ENCODE results near the gene TAF10.

Gene TAF10

DNA sequence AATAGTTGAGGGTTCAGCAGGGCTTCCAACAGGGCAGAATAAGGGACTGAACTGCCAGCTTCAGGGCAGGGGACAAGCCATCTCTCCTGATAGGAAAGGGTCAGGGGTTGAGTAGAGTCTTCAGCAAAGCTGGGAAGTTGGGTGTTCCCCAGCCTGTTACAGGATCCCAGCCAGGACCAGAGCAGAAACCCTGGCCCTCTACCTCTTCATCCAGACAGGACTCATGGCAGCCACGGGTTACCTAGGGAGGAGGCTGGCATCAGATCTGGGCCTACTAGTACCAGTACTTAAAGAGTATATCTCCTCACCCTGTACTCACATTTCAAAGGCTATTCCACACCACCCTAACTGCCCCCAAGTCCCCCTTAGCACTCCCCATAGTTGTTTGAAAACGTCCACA, 2.4 kb upstream of the TAF10 start:
- Histone ChIP-seq H3K27me3 (ENCODE audit: low read depth) (no peaks in the 10 kb centered on the region), H3K36me3 (replicated peaks) (peaks cover 25% of the 10 kb centered on the region), H3K9me3 (no peaks in the 10 kb centered on the region), H3K4me3 (no peak overlapping the region), H3K4me1 (peaks cover 11% of the 10 kb centered on the region)
- in situ Hi-C loops (cut with MboI; ENCODE audit: low sequenced_read_pairs), result loop anchor here (5.0 kb wide), 1 partner anchor 68 kb away; the partner anchor contains the start of gene MRPL17
- DNase-seq (ENCODE audit: low spot score in 2 of 2), result no peak

DNA sequence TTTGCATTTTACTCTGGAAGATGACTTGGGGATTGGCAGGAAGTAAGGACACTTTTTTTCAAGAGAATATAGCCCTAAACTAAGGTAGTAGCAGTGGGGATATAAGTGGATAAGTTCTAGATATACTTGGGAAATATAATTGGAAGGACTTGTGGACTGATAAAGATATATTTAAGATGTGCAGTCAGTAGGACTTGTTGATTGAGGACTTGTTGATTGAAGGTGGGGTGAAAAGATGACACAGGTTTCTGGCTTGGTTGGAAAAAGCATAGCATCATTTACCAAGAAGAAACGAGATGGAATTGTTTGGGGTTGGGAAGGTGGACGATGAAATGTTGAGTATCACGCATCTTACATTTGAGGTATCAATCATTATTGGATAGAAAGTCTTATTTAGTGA, 1.5 kb upstream of the TAF10 start:
- DNase-seq (ENCODE audit: low spot score in 2 of 2), result no peak
- no peaks in the 10 kb centered on the region for H3K27me3 ChIP-seq (ENCODE audit: low read depth)
- H3K4me1 ChIP-seq, result peaks cover 8% of the 10 kb centered on the region
- no peaks in the 10 kb centered on the region for H3K9me3 ChIP-seq
- in situ Hi-C loops (cut with MboI; ENCODE audit: low sequenced_read_pairs), result loop anchor here (5.0 kb wide), 1 partner anchor 69 kb away; the partner anchor contains the start of gene MRPL17
- H3K36me3 ChIP-seq (replicated peaks), result peaks cover 34% of the 10 kb centered on the region
- H3K4me3 ChIP-seq, result no peak overlapping the region

DNA sequence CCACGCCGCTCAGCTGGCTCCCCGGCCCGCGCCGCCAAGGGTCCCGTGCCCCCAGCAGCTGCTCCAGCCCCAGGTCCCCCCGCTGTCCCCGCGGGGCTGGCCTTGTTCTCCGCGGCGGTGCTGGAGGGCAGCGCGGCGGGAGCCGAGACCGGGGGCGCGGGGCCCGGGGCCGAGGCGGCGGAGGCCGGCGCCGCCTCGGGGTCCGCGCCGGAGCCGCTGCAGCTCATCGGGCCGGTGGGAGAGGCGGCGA, 128 bp downstream of the TAF10 start:
- peaks cover 47% of the 10 kb centered on the region for H3K36me3 ChIP-seq (replicated peaks)
- peak overlapping the region; percentile 64 for H3K4me3 ChIP-seq
- H3K27me3 ChIP-seq (ENCODE audit: low read depth), result no peaks in the 10 kb centered on the region
- H3K9me3 ChIP-seq, result no peaks in the 10 kb centered on the region
- no peak for DNase-seq (ENCODE audit: low spot score in 2 of 2)
- in situ Hi-C loops (cut with MboI; ENCODE audit: low sequenced_read_pairs), result loop anchor here (5.0 kb wide), 1 partner anchor 70 kb away; the partner anchor contains the start of gene MRPL17
- peaks cover 10% of the 10 kb centered on the region for H3K4me1 ChIP-seq

DNA sequence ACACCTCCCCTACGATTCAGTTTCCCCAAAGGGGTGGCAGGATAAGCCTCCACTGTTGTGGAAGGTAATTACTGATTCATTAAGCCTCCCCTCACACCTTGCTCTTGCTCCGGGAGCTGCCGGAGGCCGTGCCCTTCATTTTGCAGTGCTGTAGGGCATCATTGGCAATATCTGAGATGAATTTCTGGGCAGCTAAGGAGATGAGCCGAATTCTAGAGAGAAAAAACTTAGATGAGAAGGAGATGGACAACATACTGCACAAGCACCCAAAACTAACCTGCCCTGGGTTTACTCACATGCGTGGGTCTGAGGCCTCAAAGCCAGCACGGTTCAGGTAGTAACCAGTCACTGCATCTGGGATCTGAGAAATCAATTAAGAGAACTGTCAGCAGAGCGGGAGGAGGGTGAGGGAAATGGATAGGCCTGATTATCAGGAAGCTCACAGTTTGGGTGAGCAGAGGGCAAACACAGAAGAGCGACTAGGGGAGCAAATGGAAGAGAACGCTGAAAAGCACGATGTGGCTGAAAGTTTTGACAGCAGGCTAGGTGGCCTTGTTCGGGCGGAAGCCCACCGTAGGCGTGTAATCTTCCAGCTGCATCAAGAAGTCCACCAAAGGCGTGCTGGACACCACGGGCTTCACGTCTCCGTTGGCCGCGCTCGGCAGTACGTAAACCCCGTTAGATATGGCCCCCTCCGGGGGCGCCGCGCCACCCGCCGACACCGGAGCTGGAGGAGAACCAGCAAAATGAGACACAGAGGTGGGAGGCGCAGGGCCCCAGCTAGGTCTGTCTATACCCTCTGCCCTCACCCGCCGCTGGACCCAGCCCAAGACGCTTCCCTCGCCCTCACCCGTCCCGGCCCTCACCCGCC, 689 bp downstream of the TAF10 start:
- in situ Hi-C loops (cut with MboI; ENCODE audit: low sequenced_read_pairs), result loop anchor here (5.0 kb wide), 1 partner anchor 71 kb away; the partner anchor contains the start of gene MRPL17
- Histone ChIP-seq H3K27me3 (ENCODE audit: low read depth) (no peaks in the 10 kb centered on the region), H3K36me3 (replicated peaks) (peaks cover 50% of the 10 kb centered on the region), H3K9me3 (no peaks in the 10 kb centered on the region), H3K4me1 (peaks cover 15% of the 10 kb centered on the region), H3K4me3 (peak overlapping the region; percentile 64)
- peak in 1 of 2 experiments; percentile 41 for DNase-seq (ENCODE audit: low spot score in 2 of 2)

DNA sequence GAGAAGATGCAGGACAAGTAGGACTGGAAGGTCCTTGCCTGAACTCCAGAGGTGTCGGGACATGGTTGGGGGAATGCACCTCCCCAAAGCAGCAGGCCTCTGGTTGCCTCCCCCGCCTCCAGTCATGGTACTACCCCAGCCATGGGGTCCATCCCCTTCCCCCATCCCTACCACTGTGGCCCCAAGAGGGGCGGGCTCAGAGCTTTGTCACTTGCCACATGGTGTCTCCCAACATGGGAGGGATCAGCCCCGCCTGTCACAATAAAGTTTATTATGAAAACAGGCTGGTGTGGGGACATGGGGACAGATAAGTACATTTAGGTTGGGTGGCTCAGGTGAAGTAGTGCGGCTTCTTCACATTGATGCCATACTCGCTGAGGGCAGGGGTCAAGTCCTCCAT, 1.4 kb downstream of the TAF10 start:
- in situ Hi-C loops (cut with MboI; ENCODE audit: low sequenced_read_pairs), result loop anchor here (5.0 kb wide), 1 partner anchor 72 kb away; the partner anchor contains the start of gene MRPL17
- no peak overlapping the region; the same call in 1 of the 2 replicates for H3K4me3 ChIP-seq
- H3K36me3 ChIP-seq (replicated peaks), result peaks cover 47% of the 10 kb centered on the region

GRCh38 chr11:6609502-6610015, 2.5 kb downstream of the TAF10 start:
- peaks cover 28% of the 10 kb centered on the region for H3K4me1 ChIP-seq
- H3K9me3 ChIP-seq, result no peaks in the 10 kb centered on the region
- no peak overlapping the region for H3K4me3 ChIP-seq
- no peaks in the 10 kb centered on the region for H3K27me3 ChIP-seq (ENCODE audit: low read depth)
- H3K36me3 ChIP-seq (replicated peaks), result peaks cover 47% of the 10 kb centered on the region
- in situ Hi-C loops (cut with MboI; ENCODE audit: low sequenced_read_pairs), result loop anchor here (5.0 kb wide), 1 partner anchor 73 kb away; the partner anchor contains the start of gene MRPL17
- DNase-seq (ENCODE audit: low spot score in 2 of 2), result no peak

More for the DNA sequence above, 1.4 kb downstream of the TAF10 start:
- H3K27me3 ChIP-seq (ENCODE audit: low read depth), result no peaks in the 10 kb centered on the region
- H3K4me1 ChIP-seq, result peaks cover 19% of the 10 kb centered on the region
- no peak for DNase-seq (ENCODE audit: low spot score in 2 of 2)
- no peaks in the 10 kb centered on the region for H3K9me3 ChIP-seq

- Histone ChIP-seq H3K4me1 (peaks cover 28% of the 10 kb centered on the region), H3K36me3 (replicated peaks) (peaks cover 47% of the 10 kb centered on the region)
- in situ Hi-C loops (cut with MboI; ENCODE audit: low sequenced_read_pairs), result no loop called here
Observed at GRCh38 chr11:6608726-6609501, 3.1 kb downstream of the TAF10 start.

DNA sequence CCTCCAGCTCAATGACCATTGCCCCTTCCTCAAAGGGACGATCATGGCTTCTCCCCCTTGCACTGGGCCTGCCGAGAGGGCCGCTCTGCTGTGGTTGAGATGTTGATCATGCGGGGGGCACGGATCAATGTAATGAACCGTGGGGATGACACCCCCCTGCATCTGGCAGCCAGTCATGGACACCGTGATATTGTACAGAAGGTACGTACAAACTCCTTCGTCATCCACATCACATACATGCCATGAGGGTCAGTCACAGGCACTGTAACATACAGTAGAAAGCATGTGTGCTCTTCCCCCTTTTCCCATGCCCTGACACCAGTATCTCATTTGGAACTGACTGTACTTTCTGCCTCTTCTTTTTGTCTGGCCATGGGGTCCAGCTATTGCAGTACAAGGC, 4.0 kb downstream of the TAF10 start:
- H3K27me3 ChIP-seq (ENCODE audit: low read depth), result no peaks in the 10 kb centered on the region
- peaks cover 47% of the 10 kb centered on the region for H3K36me3 ChIP-seq (replicated peaks)
- in situ Hi-C loops (cut with MboI; ENCODE audit: low sequenced_read_pairs), result no loop called here
- peaks cover 28% of the 10 kb centered on the region for H3K4me1 ChIP-seq
- no peaks in the 10 kb centered on the region for H3K9me3 ChIP-seq
- no peak overlapping the region for H3K4me3 ChIP-seq
- no peak for DNase-seq (ENCODE audit: low spot score in 2 of 2)

More at GRCh38 chr11:6608726-6609501, 3.1 kb downstream of the TAF10 start:
- no peaks in the 10 kb centered on the region for H3K9me3 ChIP-seq
- no peak for DNase-seq (ENCODE audit: low spot score in 2 of 2)
- no peaks in the 10 kb centered on the region for H3K27me3 ChIP-seq (ENCODE audit: low read depth)
- H3K4me3 ChIP-seq, result no peak overlapping the region

GRCh38 chr11:6607190-6607795, 4.7 kb downstream of the TAF10 start:
- no peaks in the 10 kb centered on the region for H3K27me3 ChIP-seq (ENCODE audit: low read depth)
- H3K9me3 ChIP-seq, result no peaks in the 10 kb centered on the region
- no peak for DNase-seq (ENCODE audit: low spot score in 2 of 2)
- H3K36me3 ChIP-seq (replicated peaks), result peaks cover 47% of the 10 kb centered on the region
- in situ Hi-C loops (cut with MboI; ENCODE audit: low sequenced_read_pairs), result no loop called here
- H3K4me1 ChIP-seq, result peaks cover 28% of the 10 kb centered on the region
- H3K4me3 ChIP-seq, result no peak overlapping the region

DNA sequence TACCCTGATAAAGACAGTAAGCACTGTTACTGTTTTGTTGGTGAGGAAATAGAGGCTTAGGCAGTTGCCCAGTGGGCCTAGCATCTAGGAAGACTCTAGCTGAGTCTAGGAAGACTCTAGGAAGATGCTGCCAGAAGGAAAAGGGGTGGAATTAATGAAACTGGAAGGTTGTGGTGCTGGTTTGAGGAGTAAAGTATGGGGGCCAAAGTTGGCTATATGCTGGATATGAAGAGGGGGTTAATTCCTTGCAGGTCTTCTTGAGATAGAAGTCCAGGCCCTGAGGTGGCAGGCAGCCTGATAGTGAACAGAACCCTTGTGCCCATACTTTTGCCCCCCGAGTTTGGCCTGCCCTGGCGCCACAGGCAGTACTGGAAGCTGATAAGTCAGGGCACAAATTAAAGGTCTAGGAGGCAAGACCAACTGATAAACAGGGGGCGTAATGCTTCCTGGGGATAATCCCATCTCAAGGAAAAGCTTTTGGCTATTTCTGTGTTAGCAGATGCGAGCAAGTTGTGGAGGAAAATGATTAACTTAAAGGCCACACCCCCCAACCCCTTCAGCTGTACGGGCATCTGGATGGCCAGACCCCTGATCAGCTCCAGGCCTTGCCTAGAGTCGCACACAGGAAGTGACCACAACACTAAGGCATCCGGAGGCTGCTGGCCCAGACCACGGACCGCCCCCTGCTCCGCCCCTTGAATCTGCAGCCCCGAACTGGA, 5.4 kb downstream of the TAF10 start:
- Histone ChIP-seq H3K27me3 (ENCODE audit: low read depth) (no peaks in the 10 kb centered on the region), H3K4me3 (0 out of 2 replicates have a peak overlapping the region, but pooled peaks have one; percentile 5), H3K4me1 (peaks cover 31% of the 10 kb centered on the region), H3K9me3 (no peaks in the 10 kb centered on the region), H3K36me3 (replicated peaks) (peaks cover 48% of the 10 kb centered on the region)
- peak; percentile 66 to 93 for DNase-seq (ENCODE audit: low spot score in 2 of 2)
- in situ Hi-C loops (cut with MboI; ENCODE audit: low sequenced_read_pairs), result no loop called here

GRCh38 chr11:6604790-6605189, 7.2 kb downstream of the TAF10 start:
- H3K36me3 ChIP-seq (replicated peaks), result peaks cover 51% of the 10 kb centered on the region
- in situ Hi-C loops (cut with MboI; ENCODE audit: low sequenced_read_pairs), result no loop called here
- no peaks in the 10 kb centered on the region for H3K27me3 ChIP-seq (ENCODE audit: low read depth)
- peaks cover 31% of the 10 kb centered on the region for H3K4me1 ChIP-seq
- no peak for DNase-seq (ENCODE audit: low spot score in 2 of 2)
- H3K9me3 ChIP-seq, result no peaks in the 10 kb centered on the region
- H3K4me3 ChIP-seq, result peak overlapping the region; percentile 94

- Histone ChIP-seq H3K4me3 (peak overlapping the region; percentile 94), H3K27me3 (ENCODE audit: low read depth) (no peaks in the 10 kb centered on the region), H3K4me1 (peaks cover 31% of the 10 kb centered on the region), H3K9me3 (no peaks in the 10 kb centered on the region), H3K36me3 (replicated peaks) (peaks cover 51% of the 10 kb centered on the region)
- peak; percentile 44 to 59 for DNase-seq (ENCODE audit: low spot score in 2 of 2)
- in situ Hi-C loops (cut with MboI; ENCODE audit: low sequenced_read_pairs), result no loop called here
Observed at GRCh38 chr11:6604081-6604626, 7.9 kb downstream of the TAF10 start.

Data from HAP-1 (cell line).